Lower lobe of right lung (tissue), 2 donors: ENCODE measurements around the gene KCNJ15. TPM values are rescaled to one million over a fixed set of nuclear protein-coding genes. Genes with fewer than 3 reads are reported as not detected.

Experiments
- ATAC-seq, 2 donors: fragments of 200-7000 bp; cut with Tn5 transposase; one replicate each; pipeline ENCODE4 v1.9.1; 2020 to 2022; ENCODE audit warnings: mild to moderate bottlenecking in 2 of 2, moderate library complexity in 2 of 2
- DNase-seq: peaks from one replicate; pipeline ENCODE4 v3.0.0-alpha.2; 2020
- H3K27ac ChIP-seq: fragments of 200-600 bp; one replicate; pipeline ENCODE4 v1.8.0; 2022
- H3K27me3 ChIP-seq: fragments of 200-600 bp; one replicate; pipeline ENCODE4 v1.8.0; 2022; ENCODE audit warnings: low read depth
- H3K36me3 ChIP-seq: fragments of 200-600 bp; one replicate; pipeline ENCODE4 v1.8.0; 2022; ENCODE audit warnings: mild to moderate bottlenecking
- H3K4me1 ChIP-seq: fragments of 200-600 bp; one replicate; pipeline ENCODE4 v1.8.0; 2022
- H3K4me3 ChIP-seq: fragments of 200-600 bp; one replicate; pipeline ENCODE4 v1.8.0; 2022; ENCODE audit warnings: mild to moderate bottlenecking
- H3K9me3 ChIP-seq: fragments of 200-600 bp; one replicate; pipeline ENCODE4 v1.8.0; 2022
- CTCF ChIP-seq: fragments of 200-600 bp; IDR thresholded peaks from one replicate; pipeline ENCODE4 v1.8.0; 2022; ENCODE audit warnings: antibody characterized with exemption, mild to moderate bottlenecking
- intact Hi-C: fragments of 100-400 bp; cut with DNase I; formaldehyde crosslinking; loops from one replicate; pipeline ENCODE4 v1.11.0; 2022
- total RNA-seq: library from RNA; stranded (reverse); fragmentation: NEBNext Ultra II Directional; extraction: Animal tissue kit (Norgen Biotek cat#: 25700); gene quantifications from one replicate; pipeline ENCODE4 v1.2.1, GENCODE V29; 2021
- donor health status: DM: no; HTN: yes; CAD: no; lungs with severe emphysema.

The KCNJ15 gene
- total RNA-seq, 1 donor from 2014 or later, result 62.7 TPM

- DNase-seq (no peak), ATAC-seq (no peak)
- no peak overlapping the region for H3K4me3 ChIP-seq
- intact Hi-C loops, result no loop called here
- no peak overlapping the region for H3K27ac ChIP-seq
- peaks cover 32% of the 10 kb centered on the region for H3K4me1 ChIP-seq
- TF ChIP-seq CTCF, result no peak
- no peaks in the 10 kb centered on the region for H3K36me3 ChIP-seq
- no peaks in the 10 kb centered on the region for H3K9me3 ChIP-seq
- no peaks in the 10 kb centered on the region for H3K27me3 ChIP-seq
Observed at GRCh38 chr21:38280454-38280853, 23.7 kb downstream of the KCNJ15 start.

GRCh38 chr21:38280867-38281266 is 24.1 kb downstream of the KCNJ15 start:
- H3K36me3 ChIP-seq, result no peaks in the 10 kb centered on the region
- no peak overlapping the region for H3K27ac ChIP-seq
- H3K4me1 ChIP-seq, result peaks cover 32% of the 10 kb centered on the region
- TF ChIP-seq CTCF, result no peak
- no peaks in the 10 kb centered on the region for H3K9me3 ChIP-seq
- ATAC-seq (no peak), DNase-seq (no peak)
- intact Hi-C loops, result no loop called here
- no peak overlapping the region for H3K4me3 ChIP-seq
- no peaks in the 10 kb centered on the region for H3K27me3 ChIP-seq

- no peak for TF ChIP-seq CTCF
- Histone ChIP-seq H3K36me3 (no peaks in the 10 kb centered on the region), H3K4me3 (no peak overlapping the region), H3K27ac (peak overlapping the region; percentile 21), H3K27me3 (no peaks in the 10 kb centered on the region), H3K4me1 (peaks cover 37% of the 10 kb centered on the region), H3K9me3 (no peaks in the 10 kb centered on the region)
- ATAC-seq (peak; percentile 72 to 74), DNase-seq (no peak)
- intact Hi-C loops, result no loop called here
Observed at GRCh38 chr21:38282921-38283320, 26.1 kb downstream of the KCNJ15 start.

DNA sequence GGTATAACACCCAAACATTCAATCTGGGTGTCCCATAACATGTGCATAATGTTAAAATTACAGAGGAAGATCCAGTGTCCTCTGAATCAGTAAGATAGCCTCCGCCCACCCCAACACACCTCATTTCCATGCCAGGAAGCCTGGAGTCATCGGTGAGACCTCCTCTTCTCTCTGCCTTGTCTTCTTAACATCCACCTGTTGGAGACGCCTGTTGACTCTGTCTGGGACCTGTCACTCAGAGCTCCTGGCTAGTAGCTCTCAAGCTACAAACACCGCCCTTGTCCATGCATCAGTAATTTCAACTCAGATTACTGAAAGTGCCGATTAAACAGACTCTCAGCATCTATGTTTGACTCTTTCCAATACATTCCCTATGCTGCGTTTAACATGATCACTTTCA is 27.4 kb downstream of the KCNJ15 start:
- intact Hi-C loops, result no loop called here

GRCh38 chr21:38286739-38287471 is 30.1 kb downstream of the KCNJ15 start:
- no peaks in the 10 kb centered on the region for H3K36me3 ChIP-seq
- no peaks in the 10 kb centered on the region for H3K27me3 ChIP-seq
- no peaks in the 10 kb centered on the region for H3K9me3 ChIP-seq
- ATAC-seq, result no peak
- H3K4me3 ChIP-seq, result no peak overlapping the region
- DNase-seq, result no peak
- intact Hi-C loops, result no loop called here
- no peak overlapping the region for H3K27ac ChIP-seq
- peaks cover 43% of the 10 kb centered on the region for H3K4me1 ChIP-seq
- TF ChIP-seq CTCF, result no peak

More for the DNA sequence above, 27.4 kb downstream of the KCNJ15 start:
- H3K27ac ChIP-seq, result peak overlapping the region; percentile 48
- DNase-seq (no peak), ATAC-seq (no peak)
- H3K4me1 ChIP-seq, result peaks cover 42% of the 10 kb centered on the region
- no peaks in the 10 kb centered on the region for H3K36me3 ChIP-seq
- H3K9me3 ChIP-seq, result no peaks in the 10 kb centered on the region
- no peak for TF ChIP-seq CTCF
- H3K4me3 ChIP-seq, result no peak overlapping the region
- no peaks in the 10 kb centered on the region for H3K27me3 ChIP-seq
